ENCODE data around the gene EVC.
A peak's percentile ranks its signal among the peaks of the same experiment; 100 is the strongest.
"Not testable (repeated sequence)": the region's sequence is repeated elsewhere in the genome, so short reads cannot be mapped to it uniquely, and the experiment has no call there.

The EVC gene

DNA sequence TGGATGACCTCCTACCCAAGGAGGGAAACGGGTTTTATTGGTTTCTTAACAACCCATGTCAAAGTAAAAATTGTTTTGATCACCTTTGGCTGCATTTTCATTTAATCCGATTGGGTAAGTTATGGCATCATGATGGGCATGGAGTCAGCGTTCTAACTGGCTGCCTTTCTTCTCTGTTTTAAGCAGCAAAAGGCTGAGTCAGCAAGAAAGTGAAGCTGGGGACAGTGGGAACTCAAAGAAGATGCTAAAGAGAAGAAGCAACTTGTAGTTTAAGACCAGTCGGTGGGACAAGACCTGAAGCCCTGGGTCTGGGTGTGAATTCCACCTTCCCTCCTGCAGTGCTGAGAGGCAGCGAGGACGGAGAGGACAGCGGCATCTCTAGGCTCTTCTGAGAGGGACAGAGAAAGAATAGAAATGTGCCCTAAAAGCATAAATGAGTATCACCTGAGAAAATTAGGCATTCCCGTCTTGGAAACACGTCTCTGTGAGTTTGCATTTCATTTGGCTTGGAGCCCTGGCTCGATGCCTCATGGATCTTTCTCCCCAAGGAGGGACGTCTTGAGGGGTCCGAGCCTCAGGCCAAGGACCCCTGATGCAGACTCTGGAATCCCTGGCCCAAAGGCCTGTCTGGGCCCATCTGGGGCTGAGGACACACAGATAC is 99.9 kb downstream of the EVC start:
- Histone ChIP-seq H3K4me3 (no peak overlapping the region), H3K27ac (no peak overlapping the region)
- TF ChIP-seq, protein P1, sequence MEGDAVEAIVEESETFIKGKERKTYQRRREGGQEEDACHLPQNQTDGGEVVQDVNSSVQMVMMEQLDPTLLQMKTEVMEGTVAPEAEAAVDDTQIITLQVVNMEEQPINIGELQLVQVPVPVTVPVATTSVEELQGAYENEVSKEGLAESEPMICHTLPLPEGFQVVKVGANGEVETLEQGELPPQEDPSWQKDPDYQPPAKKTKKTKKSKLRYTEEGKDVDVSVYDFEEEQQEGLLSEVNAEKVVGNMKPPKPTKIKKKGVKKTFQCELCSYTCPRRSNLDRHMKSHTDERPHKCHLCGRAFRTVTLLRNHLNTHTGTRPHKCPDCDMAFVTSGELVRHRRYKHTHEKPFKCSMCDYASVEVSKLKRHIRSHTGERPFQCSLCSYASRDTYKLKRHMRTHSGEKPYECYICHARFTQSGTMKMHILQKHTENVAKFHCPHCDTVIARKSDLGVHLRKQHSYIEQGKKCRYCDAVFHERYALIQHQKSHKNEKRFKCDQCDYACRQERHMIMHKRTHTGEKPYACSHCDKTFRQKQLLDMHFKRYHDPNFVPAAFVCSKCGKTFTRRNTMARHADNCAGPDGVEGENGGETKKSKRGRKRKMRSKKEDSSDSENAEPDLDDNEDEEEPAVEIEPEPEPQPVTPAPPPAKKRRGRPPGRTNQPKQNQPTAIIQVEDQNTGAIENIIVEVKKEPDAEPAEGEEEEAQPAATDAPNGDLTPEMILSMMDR (IDR thresholded peaks at IDR 0.05), result no peak
- no peak for DNase-seq (ENCODE audit: low spot score)

DNA sequence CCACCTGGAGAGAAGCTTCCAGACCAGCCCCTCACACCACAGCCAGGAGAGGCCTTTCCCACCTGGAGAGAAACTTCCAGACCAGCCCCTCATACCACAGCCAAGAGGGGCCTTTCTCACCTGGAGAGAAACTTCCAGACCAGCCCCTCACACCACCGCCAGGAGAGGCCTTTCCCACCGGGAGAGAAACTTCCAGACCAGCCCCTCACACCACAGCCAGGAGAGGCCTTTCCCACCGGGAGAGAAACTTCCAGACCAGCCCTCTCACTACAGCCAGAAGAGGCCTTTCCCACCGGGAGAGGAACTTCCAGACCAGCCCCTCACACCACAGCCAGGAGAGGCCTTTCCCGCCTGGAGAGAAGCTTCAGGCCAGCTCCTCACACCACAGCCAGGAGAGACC is 101.1 kb downstream of the EVC start:
- H3K4me3 ChIP-seq; DNase-seq (ENCODE audit: low spot score); H3K27ac ChIP-seq: not testable (repeated sequence)

DNA sequence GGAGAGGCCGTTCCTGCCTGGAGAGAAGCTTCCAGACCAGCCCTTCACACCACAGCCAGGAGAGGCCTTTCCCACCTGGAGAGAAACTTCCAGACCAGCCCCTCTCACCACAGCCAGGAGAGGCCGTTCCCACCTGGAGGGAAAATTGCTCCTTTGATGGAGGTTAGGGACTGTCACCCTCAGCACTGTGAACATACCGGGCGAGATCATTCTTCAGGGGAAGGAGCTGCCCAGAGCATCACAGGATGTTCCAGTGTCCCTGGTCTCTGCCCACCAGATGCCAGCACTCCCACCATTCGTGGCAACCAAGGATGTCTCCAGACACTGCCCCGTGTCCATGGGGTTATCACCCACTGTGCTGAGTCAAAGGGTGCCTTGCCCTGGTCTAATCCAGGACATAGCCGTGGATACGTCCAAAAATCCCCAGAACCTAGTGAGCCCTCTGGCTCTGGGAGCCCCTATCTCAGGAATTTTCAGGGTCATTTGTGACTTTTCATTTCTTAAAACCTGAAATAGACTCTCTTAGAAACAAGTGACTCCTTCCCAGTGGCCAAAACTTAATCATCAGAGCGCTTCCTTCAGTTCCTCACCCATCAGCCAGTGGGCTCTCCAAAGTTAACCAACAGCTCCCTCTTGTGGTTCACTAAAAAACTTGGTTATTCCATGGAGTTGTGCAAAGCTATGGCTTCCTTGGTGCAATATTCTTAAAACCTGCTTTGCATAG is 101.7 kb downstream of the EVC start:
- no peak overlapping the region for H3K27ac ChIP-seq
- TF ChIP-seq, protein P1 (IDR thresholded peaks at IDR 0.05), result peak; percentile 73
- no peak for DNase-seq (ENCODE audit: low spot score)
- no peak overlapping the region for H3K4me3 ChIP-seq

DNA sequence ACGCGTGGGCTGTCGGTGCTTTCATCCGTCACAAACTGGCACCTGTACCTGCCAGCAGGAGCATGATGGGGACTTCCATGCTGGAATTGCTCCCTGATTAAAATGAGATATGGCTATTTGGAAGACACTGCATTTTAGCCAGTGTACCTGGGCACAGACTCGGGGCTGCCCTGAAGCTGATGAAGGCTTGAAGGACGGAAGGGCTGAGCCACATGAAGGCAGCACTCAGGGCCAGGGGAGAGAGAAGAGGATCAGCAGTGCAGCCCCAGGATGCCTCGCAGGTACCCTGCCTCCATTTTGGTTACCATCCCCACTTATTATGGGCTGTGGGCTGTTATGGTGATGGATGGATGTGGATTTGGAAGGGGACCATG is 102.9 kb downstream of the EVC start:
- DNase-seq (ENCODE audit: low spot score), result no peak
- TF ChIP-seq, protein P1 (IDR thresholded peaks at IDR 0.05), result no peak
- no peak overlapping the region for H3K27ac ChIP-seq
- H3K4me3 ChIP-seq, result no peak overlapping the region

DNA sequence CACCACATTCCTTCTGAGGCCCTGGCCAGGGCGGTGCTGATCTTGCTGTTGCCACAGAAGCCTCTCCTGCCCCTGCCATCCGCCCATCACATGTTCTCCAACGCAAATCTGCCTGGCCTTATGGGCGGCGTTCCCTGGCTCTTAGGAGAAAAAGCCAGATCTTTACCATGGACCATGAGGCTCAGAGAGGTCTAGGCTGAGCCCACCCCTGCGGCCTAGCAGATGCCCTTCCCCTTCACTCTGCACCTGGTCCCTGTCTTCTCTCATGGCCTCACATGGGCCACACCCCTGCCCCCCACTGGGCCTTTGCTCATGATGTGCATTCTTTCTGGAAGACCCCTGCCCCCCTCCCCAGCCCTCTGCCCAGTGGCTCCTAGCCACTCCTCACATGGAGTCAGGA is 103.4 kb downstream of the EVC start:
- DNase-seq (ENCODE audit: low spot score), result no peak
- TF ChIP-seq, protein P1 (IDR thresholded peaks at IDR 0.05), result no peak
- no peak overlapping the region for H3K27ac ChIP-seq
- no peak overlapping the region for H3K4me3 ChIP-seq

DNA sequence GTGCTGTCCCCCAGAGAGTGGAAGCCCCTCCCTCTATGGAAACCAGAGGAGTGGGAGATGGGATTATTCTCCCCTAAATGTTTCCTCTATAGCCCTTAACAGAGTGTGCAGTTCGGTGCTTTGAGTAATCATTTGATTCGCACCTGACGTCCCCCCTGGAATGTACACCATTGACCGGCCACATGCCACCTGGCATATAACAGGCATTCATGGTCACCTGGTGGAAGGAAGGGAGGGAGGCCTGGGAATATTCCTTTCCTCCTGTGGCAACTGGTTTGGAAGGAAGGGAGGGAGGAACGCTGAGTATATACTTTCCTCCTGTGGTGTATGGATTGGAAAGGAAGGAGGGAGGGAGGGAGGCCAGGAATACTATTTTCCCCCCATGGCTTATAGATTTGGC is 104.6 kb downstream of the EVC start:
- TF ChIP-seq, protein P1 (IDR thresholded peaks at IDR 0.05), result no peak
- Histone ChIP-seq H3K27ac (no peak overlapping the region), H3K4me3 (no peak overlapping the region)
- DNase-seq (ENCODE audit: low spot score), result no peak

DNA sequence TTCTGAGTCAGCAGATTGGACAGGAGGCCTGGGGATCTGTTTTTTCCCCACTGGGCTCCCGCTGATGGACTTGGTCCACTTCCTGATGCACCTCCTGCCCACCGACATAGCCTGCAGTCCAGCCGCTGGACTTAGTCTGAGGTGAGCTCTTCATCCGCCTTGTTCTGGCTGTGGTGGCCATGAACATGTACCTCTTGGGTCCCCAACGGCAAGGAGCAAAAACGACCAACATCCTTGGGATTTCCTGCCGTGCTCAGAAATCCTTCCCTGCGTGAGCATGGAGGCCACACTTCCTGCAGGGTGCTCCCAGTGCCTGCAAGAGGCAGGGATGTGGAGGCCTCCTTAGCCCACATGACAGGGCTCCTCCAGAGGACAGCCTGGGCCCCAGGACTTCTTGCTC is 105.1 kb downstream of the EVC start:
- TF ChIP-seq, protein P1 (IDR thresholded peaks at IDR 0.05), result no peak
- H3K27ac ChIP-seq, result no peak overlapping the region
- no peak for DNase-seq (ENCODE audit: low spot score)
- H3K4me3 ChIP-seq, result no peak overlapping the region

All from coronary artery (tissue), 2 donors.